ENCODE data around the gene DCUN1D2. TPM values are rescaled to one million over a fixed set of nuclear protein-coding genes. Genes with fewer than 3 reads are reported as not detected.

The DCUN1D2 gene
- total RNA-seq, 1 experiment from 2014 or later: 10.8 TPM

DNA sequence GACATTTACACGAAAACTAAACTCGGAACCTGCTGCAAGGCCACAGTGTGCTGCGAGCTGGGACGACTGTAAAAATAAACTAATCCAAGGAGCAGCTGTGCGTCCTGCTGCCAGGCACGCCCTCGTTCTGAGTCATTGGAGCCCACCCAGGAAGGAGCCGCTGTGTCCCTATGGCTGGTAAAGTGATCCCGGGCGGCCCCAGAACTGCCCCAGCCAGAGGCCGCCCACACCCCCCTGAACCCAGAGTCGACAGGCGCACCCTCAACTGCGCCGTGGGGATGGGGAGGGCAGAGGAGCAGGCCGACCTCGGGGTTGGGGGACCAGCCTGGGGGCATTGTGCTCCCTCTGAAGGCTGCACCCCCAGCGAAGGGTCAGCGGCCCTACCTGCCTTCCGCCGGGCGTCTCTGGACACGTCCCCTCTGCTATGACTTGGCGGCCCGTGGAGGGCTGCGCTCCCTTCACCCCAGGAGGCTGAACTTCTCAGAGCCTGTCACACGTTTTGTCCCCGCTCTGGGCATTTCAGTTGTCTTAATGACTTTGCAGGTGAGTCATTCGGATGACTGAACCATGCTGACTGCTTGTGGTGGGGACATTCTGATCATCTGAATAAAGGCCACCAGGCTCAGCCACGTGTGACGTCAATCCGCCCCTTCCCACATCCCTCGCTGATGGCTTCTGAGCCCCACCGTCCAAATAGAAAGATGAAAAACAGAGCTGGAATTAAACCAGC lies 79.9 kb downstream of the DCUN1D2 start:
- DNase-seq (ENCODE audit: low read depth): peak; percentile 96

DNA sequence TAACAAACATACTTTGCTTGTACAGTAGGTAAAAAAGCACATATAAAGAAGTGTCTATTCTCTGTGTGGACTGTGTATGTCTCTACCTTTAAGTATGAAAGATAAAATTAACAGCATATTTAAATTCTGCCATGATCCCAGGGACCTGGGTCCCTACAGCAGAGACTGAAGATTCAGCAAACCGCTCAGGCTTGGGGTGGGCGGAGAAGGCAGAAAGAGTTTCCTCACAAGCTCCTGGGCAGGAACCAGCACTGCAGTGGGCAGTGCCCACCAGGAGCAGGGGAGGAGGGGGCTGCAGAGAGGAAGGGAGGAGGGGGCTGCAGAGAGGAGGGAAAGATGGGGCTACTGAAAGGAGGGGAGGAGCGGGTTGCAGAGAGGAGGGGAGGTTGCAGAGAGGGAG lies 81.9 kb downstream of the DCUN1D2 start:
- no peak for DNase-seq (ENCODE audit: low read depth)

- DNase-seq (ENCODE audit: low read depth): no peak
Observed at GRCh38 chr13:113407531-113408393, 82.7 kb downstream of the DCUN1D2 start.

DNA sequence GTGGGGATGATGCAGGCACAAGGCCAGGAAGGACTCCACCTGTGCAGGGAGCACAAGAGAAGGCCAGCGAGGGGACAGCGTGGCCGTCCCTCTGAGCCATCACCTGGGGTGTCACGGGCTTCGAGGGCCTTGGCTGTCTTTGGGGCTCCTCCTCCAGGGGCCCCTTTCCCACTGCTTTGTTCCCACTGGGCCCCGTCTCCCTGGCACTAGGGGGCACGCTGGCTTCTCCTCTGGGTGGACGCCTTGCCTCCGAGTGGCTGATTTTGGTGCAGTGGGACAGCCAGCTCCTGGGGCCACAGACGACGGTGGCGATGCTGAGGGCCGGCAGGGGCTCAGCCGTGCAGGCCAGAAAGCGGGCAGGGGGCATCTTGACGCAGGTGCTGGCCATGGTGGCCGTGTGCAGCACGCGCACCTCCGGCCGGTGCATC lies 83.4 kb downstream of the DCUN1D2 start:
- DNase-seq (ENCODE audit: low read depth): no peak

GRCh38 chr13:113406321-113407102 lies 84.0 kb downstream of the DCUN1D2 start:
- DNase-seq (ENCODE audit: low read depth): no peak

Other genes with a start within 250 kb of the DCUN1D2 start
- 197 and 234 TPM in 2 replicates for gene LAMP1, start 193.5 kb downstream of the DCUN1D2 start, total RNA-seq (2014; rRNA removed)
- 0.19 TPM in 1 of 2 replicates, not detected in the other for gene GRTP1, start 126.6 kb downstream of the DCUN1D2 start, total RNA-seq (2014; rRNA removed)
- 9.7 and 10.8 TPM in 2 replicates for gene ADPRHL1, start 37.2 kb downstream of the DCUN1D2 start, total RNA-seq (2014; rRNA removed)
- 141 and 146 TPM in 2 replicates for gene TFDP1, start 94.0 kb upstream of the DCUN1D2 start, total RNA-seq (2014; rRNA removed)
- not detected in 2 replicates for gene ATP4B, start 167.5 kb upstream of the DCUN1D2 start, total RNA-seq (2014; rRNA removed)
- not detected in 2 replicates for gene GRK1, start 176.5 kb upstream of the DCUN1D2 start, total RNA-seq (2014; rRNA removed)

Data from LHCN-M2 (cell line).